Neural cell (in vitro differentiated cells): ENCODE results near the gene PAQR9.

ENCODE experiments used
- CTCF ChIP-seq: fragments of 450-650 bp; IDR thresholded peaks from 2 replicates; pipeline ENCODE4 v1.5.1; 2014; ENCODE audit warnings: antibody characterized with exemption, mild to moderate bottlenecking, moderate library complexity; ENCODE audit not compliant: poor library complexity, severe bottlenecking
- EP300 ChIP-seq: fragments of 450-650 bp; conservative IDR thresholded peaks from 2 replicates; pipeline ENCODE4 v1.6.1; 2014; ENCODE audit warnings: antibody characterized with exemption, mild to moderate bottlenecking, moderate library complexity; ENCODE audit not compliant: poor library complexity, severe bottlenecking
- EZH2 ChIP-seq: fragments of 200-600, 300-800 bp; shearing (Covaris generic), sonication (generic); IDR thresholded peaks from 2 replicates; pipeline ENCODE4 v1.6.1; 2014; ENCODE audit warnings: antibody characterized with exemption, low read length, borderline replicate concordance, mild to moderate bottlenecking; ENCODE audit not compliant: insufficient read depth, poor library complexity, severe bottlenecking
- REST ChIP-seq: IDR thresholded peaks from 2 replicates; pipeline ENCODE4 v1.6.1; 2012; ENCODE audit warnings: borderline replicate concordance

GRCh38 chr3:142946861-142947260 is 16.6 kb downstream of the PAQR9 start:
- TF ChIP-seq CTCF (no peak), EP300 (no peak), EZH2 (no peak), REST (no peak)
